ENCODE data around the gene CLCNKB.
"Not testable (repeated sequence)": the region's sequence is repeated elsewhere in the genome, so short reads cannot be mapped to it uniquely, and the experiment has no call there.

Gene CLCNKB

GRCh38 chr1:16041200-16041599 lies 2.4 kb upstream of the CLCNKB start:
- FAIRE-seq (no peak), DNase-seq (ENCODE audit: insufficient read length, low spot score) (no peak)
- TF ChIP-seq, protein P1, sequence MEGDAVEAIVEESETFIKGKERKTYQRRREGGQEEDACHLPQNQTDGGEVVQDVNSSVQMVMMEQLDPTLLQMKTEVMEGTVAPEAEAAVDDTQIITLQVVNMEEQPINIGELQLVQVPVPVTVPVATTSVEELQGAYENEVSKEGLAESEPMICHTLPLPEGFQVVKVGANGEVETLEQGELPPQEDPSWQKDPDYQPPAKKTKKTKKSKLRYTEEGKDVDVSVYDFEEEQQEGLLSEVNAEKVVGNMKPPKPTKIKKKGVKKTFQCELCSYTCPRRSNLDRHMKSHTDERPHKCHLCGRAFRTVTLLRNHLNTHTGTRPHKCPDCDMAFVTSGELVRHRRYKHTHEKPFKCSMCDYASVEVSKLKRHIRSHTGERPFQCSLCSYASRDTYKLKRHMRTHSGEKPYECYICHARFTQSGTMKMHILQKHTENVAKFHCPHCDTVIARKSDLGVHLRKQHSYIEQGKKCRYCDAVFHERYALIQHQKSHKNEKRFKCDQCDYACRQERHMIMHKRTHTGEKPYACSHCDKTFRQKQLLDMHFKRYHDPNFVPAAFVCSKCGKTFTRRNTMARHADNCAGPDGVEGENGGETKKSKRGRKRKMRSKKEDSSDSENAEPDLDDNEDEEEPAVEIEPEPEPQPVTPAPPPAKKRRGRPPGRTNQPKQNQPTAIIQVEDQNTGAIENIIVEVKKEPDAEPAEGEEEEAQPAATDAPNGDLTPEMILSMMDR (IDR thresholded peaks at IDR 0.05; ENCODE audit: insufficient read depth, missing control alignments) = no peak

GRCh38 chr1:16042096-16042495 lies 1.5 kb upstream of the CLCNKB start:
- no peak for FAIRE-seq

GRCh38 chr1:16042654-16043053 lies 928 bp upstream of the CLCNKB start:
- not testable (repeated sequence) for FAIRE-seq; DNase-seq (ENCODE audit: insufficient read length, low spot score)

More at GRCh38 chr1:16042096-16042495, 1.5 kb upstream of the CLCNKB start:
- TF ChIP-seq, protein P1 (IDR thresholded peaks at IDR 0.05; ENCODE audit: insufficient read depth, missing control alignments) = no peak
- DNase-seq (ENCODE audit: insufficient read length, low spot score) = no peak

GRCh38 chr1:16043950-16044349 lies 368 bp downstream of the CLCNKB start:
- FAIRE-seq = no peak
- no peak for DNase-seq (ENCODE audit: insufficient read length, low spot score)
- TF ChIP-seq, protein P1 (IDR thresholded peaks at IDR 0.05; ENCODE audit: insufficient read depth, missing control alignments) = no peak

DNA sequence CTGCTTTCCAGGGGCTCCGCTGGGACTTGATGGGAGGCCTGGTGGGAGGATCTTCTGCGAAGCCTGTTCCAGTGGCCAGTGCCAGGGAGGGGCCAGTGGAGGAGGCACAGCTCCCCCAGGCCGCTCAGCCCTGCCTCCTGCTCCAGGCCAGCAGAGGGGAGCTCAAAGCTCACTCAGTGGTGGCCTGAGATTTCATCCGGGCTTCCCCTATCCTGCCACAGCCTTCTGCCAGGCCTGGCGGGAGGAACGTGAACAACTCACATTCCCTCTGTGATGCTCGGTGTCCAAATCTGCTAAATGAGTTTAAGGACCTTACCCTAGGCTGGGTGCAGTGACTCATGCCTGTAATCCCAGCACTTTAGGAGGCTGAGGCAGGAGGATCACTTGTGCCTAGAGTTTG lies 3.3 kb downstream of the CLCNKB start:
- FAIRE-seq = no peak
- TF ChIP-seq, protein P1 (IDR thresholded peaks at IDR 0.05; ENCODE audit: insufficient read depth, missing control alignments) = no peak
- no peak for DNase-seq (ENCODE audit: insufficient read length, low spot score)

- DNase-seq (ENCODE audit: insufficient read length, low spot score) (no peak), FAIRE-seq (no peak)
- TF ChIP-seq, protein P1 (IDR thresholded peaks at IDR 0.05; ENCODE audit: insufficient read depth, missing control alignments) = no peak
Measured at GRCh38 chr1:16047791-16048475, 4.4 kb downstream of the CLCNKB start.

DNA sequence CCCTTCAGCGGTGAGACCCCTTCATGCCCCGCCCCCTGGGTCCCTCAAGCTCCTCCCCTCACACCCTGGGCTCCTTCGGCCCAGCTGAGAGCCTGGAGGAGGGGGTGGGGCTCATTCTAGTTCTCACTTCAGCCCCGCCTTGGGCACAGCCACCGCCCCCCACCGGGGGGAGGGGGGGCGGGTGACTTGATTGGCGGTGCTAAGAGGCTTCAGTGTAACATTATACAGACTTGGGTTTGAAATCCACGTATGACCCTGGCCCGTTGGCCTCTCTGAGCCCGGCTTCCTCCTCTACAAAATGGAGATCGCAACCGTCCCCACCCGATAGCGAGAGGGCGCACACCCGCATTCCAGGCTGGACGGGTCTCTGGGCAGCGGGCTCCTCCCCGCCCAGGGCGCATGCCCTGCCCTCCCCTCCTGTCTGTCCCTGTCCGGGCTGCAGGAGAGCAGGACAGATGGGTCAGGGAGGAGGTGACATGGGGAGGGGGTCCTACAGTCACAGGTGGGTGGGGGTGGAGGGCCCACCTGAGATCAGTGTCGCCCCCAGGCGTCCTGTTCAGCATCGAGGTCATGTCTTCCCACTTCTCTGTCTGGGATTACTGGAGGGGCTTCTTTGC lies 5.1 kb downstream of the CLCNKB start:
- no peak for FAIRE-seq
- DNase-seq (ENCODE audit: insufficient read length, low spot score) = no peak
- TF ChIP-seq, protein P1 (IDR thresholded peaks at IDR 0.05; ENCODE audit: insufficient read depth, missing control alignments) = no peak

All from D721Med (cell line).